ENCODE data around the gene GABPB2. TPM values are rescaled to one million over a fixed set of nuclear protein-coding genes. Genes with fewer than 3 reads are reported as not detected.

GABPB2 gene
- 8.9 and 13.4 TPM in 2 replicates for total RNA-seq (2014; rRNA removed; shearing (Covaris generic))

DNA sequence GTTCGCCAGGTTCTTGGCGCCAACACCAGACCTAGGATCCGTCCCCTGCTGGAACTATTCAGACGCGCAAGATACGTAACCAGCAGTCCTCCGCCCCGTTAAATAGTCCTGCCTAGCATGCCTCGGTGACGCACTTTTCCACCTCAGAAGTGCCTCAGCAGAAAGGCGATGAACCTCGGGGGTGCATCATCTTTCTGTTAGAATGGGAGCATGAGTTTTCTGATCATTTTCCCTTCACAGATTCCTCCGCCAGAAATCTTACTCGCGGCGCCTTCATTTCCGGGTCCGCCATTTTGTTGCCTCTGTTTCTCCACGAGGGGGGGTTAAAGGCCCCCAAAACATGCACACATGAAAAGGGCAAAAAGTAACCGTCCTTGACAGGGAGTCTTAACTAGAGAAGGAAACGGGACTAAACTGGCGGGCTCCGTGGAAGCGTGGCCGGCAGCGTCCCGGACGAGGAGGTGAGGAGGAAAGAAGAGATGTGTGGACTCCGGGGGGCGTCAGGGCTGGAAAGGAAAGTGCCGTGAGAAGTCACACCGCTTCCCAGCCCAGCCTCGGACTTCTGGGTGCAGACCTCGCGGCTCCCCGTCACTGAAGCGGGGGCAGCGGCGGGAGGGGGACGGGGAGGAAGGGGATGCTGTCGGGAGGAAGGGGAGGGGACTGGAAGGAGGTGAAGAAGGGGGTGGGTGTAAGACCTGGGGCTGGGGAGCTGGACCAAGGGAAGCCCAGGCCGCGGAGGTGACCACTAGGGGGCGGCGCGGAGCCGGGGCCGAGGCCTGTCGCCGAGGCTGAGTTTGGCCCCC is at the start of gene GABPB2:
GABPB2 (plus strand) TSS at position 288 of the 803 bp plus-strand sequence. CDS start 17,429 bp downstream, outside the sequence.

GRCh38 chr1:151036356-151036755 is 34.2 kb upstream of the GABPB2 start, which contains the start of gene BNIPL:
BNIPL (plus strand) TSS chr1:151036586; CDS start chr1:151036726, 140 bp downstream.

GRCh38 chr1:151047591-151047924 is 23.0 kb upstream of the GABPB2 start, which contains the start of gene C1orf56:
C1orf56 (plus strand) TSS chr1:151047751; CDS start chr1:151047848, 97 bp downstream.

DNA sequence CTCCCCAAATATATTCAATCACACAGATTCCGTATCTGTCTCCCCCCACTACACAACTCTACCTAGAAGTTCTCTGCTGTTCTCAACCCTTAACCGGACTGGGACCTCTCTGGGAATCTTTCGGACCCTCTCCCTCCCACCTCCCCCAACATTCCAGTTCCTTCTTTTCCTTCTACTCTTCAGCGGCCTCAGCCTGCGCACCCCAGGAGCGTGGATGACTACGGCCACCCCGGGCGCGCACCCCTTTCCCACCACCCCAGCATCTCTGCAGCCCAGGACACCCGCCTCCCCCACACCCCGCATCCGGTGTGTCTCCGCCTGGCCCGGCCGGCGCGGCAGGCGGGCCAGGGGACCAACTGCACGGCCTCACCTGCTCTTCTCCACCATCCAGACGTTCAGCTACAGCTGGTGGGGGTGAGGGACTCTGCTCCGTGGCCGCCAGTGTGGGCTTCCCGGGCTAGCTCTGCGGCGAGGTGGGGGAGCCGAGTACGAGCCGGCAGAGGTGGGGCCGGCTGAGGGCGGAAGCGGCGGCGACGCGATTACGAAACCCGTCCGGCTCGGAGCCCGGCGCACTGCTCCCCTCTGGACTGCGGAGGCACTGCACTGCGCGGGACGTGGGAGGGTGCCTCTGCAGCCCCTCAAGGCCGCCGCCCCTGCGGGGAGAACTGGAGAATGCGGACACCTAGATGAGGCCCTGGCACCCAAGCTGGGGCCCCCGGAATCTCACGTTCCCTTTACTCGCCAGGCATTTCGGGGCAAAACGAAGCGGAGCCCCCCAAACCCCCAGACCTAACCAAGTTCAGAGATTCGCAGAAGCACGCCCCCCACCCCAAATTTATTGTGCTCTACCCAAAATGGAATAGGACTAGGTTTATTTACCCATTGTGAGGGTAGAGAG is 11.2 kb upstream of the GABPB2 start, which contains the start of gene CDC42SE1:
CDC42SE1 (minus strand) TSS at position 514 of the 898 bp plus-strand sequence. CDS start 3,892 bp downstream, outside the sequence.

DNA sequence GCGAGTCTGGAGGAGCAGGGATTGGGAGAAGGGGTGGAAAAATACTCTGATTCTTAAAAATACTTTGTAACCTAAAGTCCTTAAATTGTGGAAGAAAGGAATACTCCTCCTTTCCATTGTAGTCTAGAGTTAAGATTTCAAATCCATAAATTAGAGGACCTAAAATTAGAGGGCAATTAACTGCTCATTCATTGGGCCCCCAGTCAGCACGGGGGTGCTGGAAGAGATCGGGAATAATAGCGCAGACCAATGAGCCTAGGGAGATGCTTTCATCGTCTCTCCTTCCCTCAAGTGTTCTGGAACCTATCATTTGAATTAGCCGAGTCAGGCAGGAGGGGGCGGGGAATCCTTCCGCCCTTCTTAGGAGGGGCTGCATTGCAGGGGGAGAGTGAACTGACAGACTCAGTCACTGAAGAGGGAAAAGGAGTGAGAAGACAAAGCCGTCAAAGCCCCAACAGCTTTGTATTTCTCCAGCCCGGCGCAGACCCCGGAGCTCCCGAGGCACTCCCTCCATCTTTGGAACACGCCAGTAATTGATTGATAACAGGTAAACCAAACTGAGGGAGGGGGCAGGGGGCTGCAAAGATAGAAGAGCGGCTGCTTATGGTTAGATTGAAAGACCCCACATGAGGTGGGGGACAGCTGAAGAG is 10.4 kb upstream of the GABPB2 start, which contains the start of gene MLLT11:
MLLT11 (plus strand) TSS at position 391 of the 650 bp plus-strand sequence. CDS start 6,828 bp downstream, outside the sequence.

DNA sequence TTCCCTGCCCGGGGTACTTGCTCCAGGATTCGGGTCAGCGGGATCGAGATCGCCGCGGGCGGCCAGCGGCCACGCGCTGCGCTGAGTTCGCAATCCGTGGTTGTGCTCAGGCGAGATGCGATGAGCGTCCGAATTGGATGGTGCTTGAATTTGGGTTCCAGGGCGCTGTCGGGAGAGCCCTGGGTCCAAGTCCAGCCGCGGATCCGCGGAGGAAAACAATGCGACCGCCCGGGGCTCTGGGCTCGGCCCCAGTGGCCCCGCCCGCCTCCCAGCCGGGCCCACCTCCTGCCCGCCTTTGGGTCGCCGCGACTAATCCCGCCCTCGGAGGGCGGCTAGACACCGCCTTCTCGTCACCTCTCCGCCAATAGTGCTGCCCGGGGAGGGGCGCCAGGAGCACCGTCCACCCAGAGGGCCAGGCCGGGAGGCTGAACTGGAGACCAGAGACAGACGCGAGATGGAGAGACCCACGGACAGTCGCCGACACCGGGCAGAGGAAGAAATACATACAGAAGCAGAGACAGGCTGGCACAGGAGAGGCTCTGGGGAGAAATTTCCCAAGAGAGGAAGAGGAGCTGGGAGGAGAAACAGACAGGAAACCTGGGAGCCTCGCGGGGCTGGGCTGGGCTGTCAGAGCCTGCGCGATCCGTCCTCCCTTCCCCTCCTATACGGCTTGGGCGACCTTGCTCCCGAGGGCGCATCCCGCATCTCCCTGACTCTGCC is 76.0 kb downstream of the GABPB2 start, which contains the start of gene SEMA6C:
SEMA6C (minus strand) TSS at position 220 of the 720 bp plus-strand sequence. CDS start 4,010 bp downstream, outside the sequence.

GRCh38 chr1:151156515-151156819 is 85.9 kb downstream of the GABPB2 start, which contains the start of gene TNFAIP8L2:
TNFAIP8L2 (plus strand) TSS chr1:151156649; CDS start chr1:151158698, 2,049 bp downstream.

GRCh38 chr1:151165738-151166504 is 95.4 kb downstream of the GABPB2 start, which contains the start of the genes LYSMD1 and SCNM1:
LYSMD1 (minus strand) TSS chr1:151165902; CDS start chr1:151165258, 644 bp downstream.
SCNM1 (plus strand) TSS chr1:151166144; CDS start chr1:151166153, 9 bp downstream.

Small RNAs within 50 kb of the gene (small RNA-seq; reads per million reads assigned to genes)
- gene RNU6-884P = not detected

Other genes starting within 250 kb of the GABPB2 start
- gene ARNT, start 194.2 kb upstream of the GABPB2 start, total RNA-seq (2014; rRNA removed; shearing (Covaris generic)) = 16.8 and 25.3 TPM in 2 replicates
- not detected in 2 replicates for gene CTXND2, start 183.6 kb upstream of the GABPB2 start, total RNA-seq (2014; rRNA removed; shearing (Covaris generic))
- 53.2 and 66.0 TPM in 2 replicates for gene SETDB1, start 144.4 kb upstream of the GABPB2 start, total RNA-seq (2014; rRNA removed; shearing (Covaris generic))
- 143 and 158 TPM in 2 replicates for gene CERS2, start 95.9 kb upstream of the GABPB2 start, total RNA-seq (2014; rRNA removed; shearing (Covaris generic))
- 2.4 and 2.7 TPM in 2 replicates for gene ANXA9, start 88.5 kb upstream of the GABPB2 start, total RNA-seq (2014; rRNA removed; shearing (Covaris generic))
- gene MINDY1, start 63.9 kb upstream of the GABPB2 start, total RNA-seq (2014; rRNA removed; shearing (Covaris generic)) = 12.5 and 13.5 TPM in 2 replicates
- 14.7 and 15.2 TPM in 2 replicates for gene PRUNE1, start 62.3 kb upstream of the GABPB2 start, total RNA-seq (2014; rRNA removed; shearing (Covaris generic))
- 0.30 and 2.2 TPM in 2 replicates for gene BNIPL, start 34.2 kb upstream of the GABPB2 start, total RNA-seq (2014; rRNA removed; shearing (Covaris generic))
- gene C1orf56, start 23.0 kb upstream of the GABPB2 start, total RNA-seq (2014; rRNA removed; shearing (Covaris generic)) = 4.3 and 6.8 TPM in 2 replicates
- gene CDC42SE1, start 11.1 kb upstream of the GABPB2 start, total RNA-seq (2014; rRNA removed; shearing (Covaris generic)) = 79.9 and 87.9 TPM in 2 replicates
- gene MLLT11, start 10.4 kb upstream of the GABPB2 start, total RNA-seq (2014; rRNA removed; shearing (Covaris generic)) = 7.4 and 7.6 TPM in 2 replicates
- gene SEMA6C, start 75.9 kb downstream of the GABPB2 start, total RNA-seq (2014; rRNA removed; shearing (Covaris generic)) = 1.1 and 2.3 TPM in 2 replicates
- gene TNFAIP8L2, start 85.9 kb downstream of the GABPB2 start, total RNA-seq (2014; rRNA removed; shearing (Covaris generic)) = not detected in 2 replicates
- gene LYSMD1, start 95.1 kb downstream of the GABPB2 start, total RNA-seq (2014; rRNA removed; shearing (Covaris generic)) = 13.2 and 15.1 TPM in 2 replicates
- gene SCNM1, start 95.4 kb downstream of the GABPB2 start, total RNA-seq (2014; rRNA removed; shearing (Covaris generic)) = 129 and 130 TPM in 2 replicates
- gene TMOD4, start 105.2 kb downstream of the GABPB2 start, total RNA-seq (2014; rRNA removed; shearing (Covaris generic)) = 0.38 and 0.40 TPM in 2 replicates
- 92.9 and 126 TPM in 2 replicates for gene VPS72, start 119.4 kb downstream of the GABPB2 start, total RNA-seq (2014; rRNA removed; shearing (Covaris generic))
- 72.2 and 99.9 TPM in 2 replicates for gene PIP5K1A, start 127.8 kb downstream of the GABPB2 start, total RNA-seq (2014; rRNA removed; shearing (Covaris generic))
- gene PSMD4, start 184.0 kb downstream of the GABPB2 start, total RNA-seq (2014; rRNA removed; shearing (Covaris generic)) = 491 and 493 TPM in 2 replicates
- 33.5 and 34.2 TPM in 2 replicates for gene ZNF687, start 211.5 kb downstream of the GABPB2 start, total RNA-seq (2014; rRNA removed; shearing (Covaris generic))

All from A375 (cell line).